ENCODE results near the gene NR6A1.

Gene NR6A1

GRCh38 chr9:124762633-124763032, 8.5 kb downstream of the NR6A1 start:
- Histone ChIP-seq H3K9me3 (ENCODE audit: control insufficient read depth, low read depth, low read length) (no peaks in the 10 kb centered on the region), H3K9ac (ENCODE audit: low read length) (peak overlapping the region; percentile 21), H3K36me3 (ENCODE audit: control insufficient read depth, low read depth, low read length) (no peaks in the 10 kb centered on the region), H3K4me1 (ENCODE audit: control insufficient read depth, low read depth, low read length) (peaks cover 90% of the 10 kb centered on the region), H3K27me3 (ENCODE audit: control insufficient read depth, insufficient read depth, low read length) (peaks cover 1% of the 10 kb centered on the region), H3K4me3 (ENCODE audit: low read length) (no peak overlapping the region), H3K27ac (ENCODE audit: low read length) (peak overlapping the region; percentile 58)

- no peaks in the 10 kb centered on the region for H3K27me3 ChIP-seq (ENCODE audit: control insufficient read depth, insufficient read depth, low read length)
- peak overlapping the region; percentile 21 for H3K9ac ChIP-seq (ENCODE audit: low read length)
- H3K36me3 ChIP-seq (ENCODE audit: control insufficient read depth, low read depth, low read length) = no peaks in the 10 kb centered on the region
- peaks cover 90% of the 10 kb centered on the region for H3K4me1 ChIP-seq (ENCODE audit: control insufficient read depth, low read depth, low read length)
- no peaks in the 10 kb centered on the region for H3K9me3 ChIP-seq (ENCODE audit: control insufficient read depth, low read depth, low read length)
- peak overlapping the region; percentile 54 for H3K4me3 ChIP-seq (ENCODE audit: low read length)
- peak overlapping the region; percentile 71 for H3K27ac ChIP-seq (ENCODE audit: low read length)
Measured at GRCh38 chr9:124761710-124762109, 9.4 kb downstream of the NR6A1 start.

GRCh38 chr9:124761196-124761595, 9.9 kb downstream of the NR6A1 start:
- H3K27me3 ChIP-seq (ENCODE audit: control insufficient read depth, insufficient read depth, low read length) = no peaks in the 10 kb centered on the region
- no peaks in the 10 kb centered on the region for H3K9me3 ChIP-seq (ENCODE audit: control insufficient read depth, low read depth, low read length)
- H3K36me3 ChIP-seq (ENCODE audit: control insufficient read depth, low read depth, low read length) = no peaks in the 10 kb centered on the region
- peaks cover 90% of the 10 kb centered on the region for H3K4me1 ChIP-seq (ENCODE audit: control insufficient read depth, low read depth, low read length)
- H3K9ac ChIP-seq (ENCODE audit: low read length) = peak overlapping the region; percentile 4
- H3K4me3 ChIP-seq (ENCODE audit: low read length) = peak overlapping the region; percentile 54
- peak overlapping the region; percentile 71 for H3K27ac ChIP-seq (ENCODE audit: low read length)

- no peaks in the 10 kb centered on the region for H3K9me3 ChIP-seq (ENCODE audit: control insufficient read depth, low read depth, low read length)
- peak overlapping the region; percentile 92 for H3K27ac ChIP-seq (ENCODE audit: low read length)
- no peaks in the 10 kb centered on the region for H3K36me3 ChIP-seq (ENCODE audit: control insufficient read depth, low read depth, low read length)
- no peaks in the 10 kb centered on the region for H3K27me3 ChIP-seq (ENCODE audit: control insufficient read depth, insufficient read depth, low read length)
- H3K4me3 ChIP-seq (ENCODE audit: low read length) = peak overlapping the region; percentile 54
- peak overlapping the region; percentile 55 for H3K9ac ChIP-seq (ENCODE audit: low read length)
- H3K4me1 ChIP-seq (ENCODE audit: control insufficient read depth, low read depth, low read length) = peaks cover 90% of the 10 kb centered on the region
Measured at GRCh38 chr9:124760719-124761118, 10.4 kb downstream of the NR6A1 start.

GRCh38 chr9:124759327-124759726, 11.8 kb downstream of the NR6A1 start:
- Histone ChIP-seq H3K36me3 (ENCODE audit: control insufficient read depth, low read depth, low read length) (no peaks in the 10 kb centered on the region), H3K27ac (ENCODE audit: low read length) (peak overlapping the region; percentile 93), H3K4me1 (ENCODE audit: control insufficient read depth, low read depth, low read length) (peaks cover 90% of the 10 kb centered on the region), H3K4me3 (ENCODE audit: low read length) (peak overlapping the region; percentile 62), H3K27me3 (ENCODE audit: control insufficient read depth, insufficient read depth, low read length) (no peaks in the 10 kb centered on the region), H3K9me3 (ENCODE audit: control insufficient read depth, low read depth, low read length) (no peaks in the 10 kb centered on the region), H3K9ac (ENCODE audit: low read length) (peak overlapping the region; percentile 63)

GRCh38 chr9:124758691-124759090, 12.4 kb downstream of the NR6A1 start:
- Histone ChIP-seq H3K4me1 (ENCODE audit: control insufficient read depth, low read depth, low read length) (peaks cover 93% of the 10 kb centered on the region), H3K27me3 (ENCODE audit: control insufficient read depth, insufficient read depth, low read length) (no peaks in the 10 kb centered on the region), H3K9me3 (ENCODE audit: control insufficient read depth, low read depth, low read length) (no peaks in the 10 kb centered on the region), H3K27ac (ENCODE audit: low read length) (peak overlapping the region; percentile 93), H3K4me3 (ENCODE audit: low read length) (peak overlapping the region; percentile 62), H3K9ac (ENCODE audit: low read length) (peak overlapping the region; percentile 63), H3K36me3 (ENCODE audit: control insufficient read depth, low read depth, low read length) (no peaks in the 10 kb centered on the region)

GRCh38 chr9:124758061-124758460, 13.1 kb downstream of the NR6A1 start:
- H3K27me3 ChIP-seq (ENCODE audit: control insufficient read depth, insufficient read depth, low read length) = no peaks in the 10 kb centered on the region
- H3K9me3 ChIP-seq (ENCODE audit: control insufficient read depth, low read depth, low read length) = no peaks in the 10 kb centered on the region
- peak overlapping the region; percentile 62 for H3K4me3 ChIP-seq (ENCODE audit: low read length)
- H3K4me1 ChIP-seq (ENCODE audit: control insufficient read depth, low read depth, low read length) = peaks cover 91% of the 10 kb centered on the region
- H3K36me3 ChIP-seq (ENCODE audit: control insufficient read depth, low read depth, low read length) = no peaks in the 10 kb centered on the region
- peak overlapping the region; percentile 63 for H3K9ac ChIP-seq (ENCODE audit: low read length)
- H3K27ac ChIP-seq (ENCODE audit: low read length) = peak overlapping the region; percentile 93

GRCh38 chr9:124757616-124758015, 13.5 kb downstream of the NR6A1 start:
- Histone ChIP-seq H3K9me3 (ENCODE audit: control insufficient read depth, low read depth, low read length) (no peaks in the 10 kb centered on the region), H3K27me3 (ENCODE audit: control insufficient read depth, insufficient read depth, low read length) (no peaks in the 10 kb centered on the region), H3K36me3 (ENCODE audit: control insufficient read depth, low read depth, low read length) (no peaks in the 10 kb centered on the region), H3K4me1 (ENCODE audit: control insufficient read depth, low read depth, low read length) (peaks cover 91% of the 10 kb centered on the region), H3K4me3 (ENCODE audit: low read length) (peak overlapping the region; percentile 62), H3K27ac (ENCODE audit: low read length) (peak overlapping the region; percentile 93), H3K9ac (ENCODE audit: low read length) (peak overlapping the region; percentile 63)

- H3K4me3 ChIP-seq (ENCODE audit: low read length) = peak overlapping the region; percentile 62
- no peaks in the 10 kb centered on the region for H3K9me3 ChIP-seq (ENCODE audit: control insufficient read depth, low read depth, low read length)
- H3K4me1 ChIP-seq (ENCODE audit: control insufficient read depth, low read depth, low read length) = peaks cover 88% of the 10 kb centered on the region
- H3K27ac ChIP-seq (ENCODE audit: low read length) = no peak overlapping the region
- no peak overlapping the region for H3K9ac ChIP-seq (ENCODE audit: low read length)
- no peaks in the 10 kb centered on the region for H3K27me3 ChIP-seq (ENCODE audit: control insufficient read depth, insufficient read depth, low read length)
- H3K36me3 ChIP-seq (ENCODE audit: control insufficient read depth, low read depth, low read length) = no peaks in the 10 kb centered on the region
Measured at GRCh38 chr9:124756011-124756410, 15.1 kb downstream of the NR6A1 start.

GRCh38 chr9:124755061-124755460, 16.1 kb downstream of the NR6A1 start:
- Histone ChIP-seq H3K27ac (ENCODE audit: low read length) (peak overlapping the region; percentile 39), H3K27me3 (ENCODE audit: control insufficient read depth, insufficient read depth, low read length) (no peaks in the 10 kb centered on the region), H3K9me3 (ENCODE audit: control insufficient read depth, low read depth, low read length) (no peaks in the 10 kb centered on the region), H3K4me3 (ENCODE audit: low read length) (no peak overlapping the region), H3K4me1 (ENCODE audit: control insufficient read depth, low read depth, low read length) (peaks cover 83% of the 10 kb centered on the region), H3K9ac (ENCODE audit: low read length) (no peak overlapping the region), H3K36me3 (ENCODE audit: control insufficient read depth, low read depth, low read length) (no peaks in the 10 kb centered on the region)

GRCh38 chr9:124754289-124754688, 16.8 kb downstream of the NR6A1 start:
- Histone ChIP-seq H3K27me3 (ENCODE audit: control insufficient read depth, insufficient read depth, low read length) (no peaks in the 10 kb centered on the region), H3K9ac (ENCODE audit: low read length) (no peak overlapping the region), H3K4me1 (ENCODE audit: control insufficient read depth, low read depth, low read length) (peaks cover 84% of the 10 kb centered on the region), H3K27ac (ENCODE audit: low read length) (no peak overlapping the region), H3K9me3 (ENCODE audit: control insufficient read depth, low read depth, low read length) (no peaks in the 10 kb centered on the region), H3K4me3 (ENCODE audit: low read length) (no peak overlapping the region), H3K36me3 (ENCODE audit: control insufficient read depth, low read depth, low read length) (no peaks in the 10 kb centered on the region)

GRCh38 chr9:124752967-124753366, 18.1 kb downstream of the NR6A1 start:
- no peaks in the 10 kb centered on the region for H3K36me3 ChIP-seq (ENCODE audit: control insufficient read depth, low read depth, low read length)
- H3K27ac ChIP-seq (ENCODE audit: low read length) = peak overlapping the region; percentile 57
- H3K27me3 ChIP-seq (ENCODE audit: control insufficient read depth, insufficient read depth, low read length) = no peaks in the 10 kb centered on the region
- H3K9ac ChIP-seq (ENCODE audit: low read length) = no peak overlapping the region
- no peaks in the 10 kb centered on the region for H3K9me3 ChIP-seq (ENCODE audit: control insufficient read depth, low read depth, low read length)
- peaks cover 76% of the 10 kb centered on the region for H3K4me1 ChIP-seq (ENCODE audit: control insufficient read depth, low read depth, low read length)
- H3K4me3 ChIP-seq (ENCODE audit: low read length) = no peak overlapping the region

All from iPS-18a (cell line).